H9 (cell line): ENCODE data around the gene SPOCK3. TPM values are rescaled to one million over a fixed set of nuclear protein-coding genes. Genes with fewer than 3 reads are reported as not detected.

Experiments
- DNase-seq: peaks from one replicate; pipeline ENCODE4 v3.0.0-alpha.2; 2017
- H2AFZ ChIP-seq: one replicate; pipeline ENCODE4 v1.6.1; 2013; ENCODE audit warnings: mild to moderate bottlenecking, low read length, control low read depth, moderate library complexity
- H2AK5ac ChIP-seq: 2 replicates; pipeline ENCODE4 v1.6.1; 2013; ENCODE audit warnings: low read length, control low read depth, mixed read lengths; ENCODE audit not compliant: insufficient read length
- H2BK120ac ChIP-seq: one replicate; pipeline ENCODE4 v1.6.1; 2013; ENCODE audit warnings: low read depth, mild to moderate bottlenecking, low read length, control low read depth, inconsistent platforms; ENCODE audit not compliant: poor library complexity, severe bottlenecking
- H2BK12ac ChIP-seq: 2 replicates; pipeline ENCODE4 v1.6.1; 2013; ENCODE audit warnings: low read length, control low read depth, mixed read lengths, low read depth; ENCODE audit not compliant: insufficient read length
- H2BK15ac ChIP-seq: 2 replicates; pipeline ENCODE4 v1.6.1; 2013; ENCODE audit warnings: low read depth, low read length, control low read depth
- H2BK20ac ChIP-seq: one replicate; pipeline ENCODE4 v1.6.1; 2013; ENCODE audit warnings: low read depth, mild to moderate bottlenecking, low read length, control low read depth, inconsistent platforms; ENCODE audit not compliant: poor library complexity, severe bottlenecking
- H2BK5ac ChIP-seq: 2 replicates; pipeline ENCODE4 v1.6.1; 2013; ENCODE audit warnings: low read length, control low read depth, mixed read lengths; ENCODE audit not compliant: insufficient read length
- H3K14ac ChIP-seq: 2 replicates; pipeline ENCODE4 v1.6.1; 2013; ENCODE audit warnings: low read length, control low read depth; ENCODE audit not compliant: insufficient read depth
- H3K18ac ChIP-seq: 2 replicates; pipeline ENCODE4 v1.6.1; 2013; ENCODE audit warnings: low read depth, mild to moderate bottlenecking, mixed read lengths, low read length, control low read depth; ENCODE audit not compliant: insufficient read length
- H3K23ac ChIP-seq: 2 replicates; pipeline ENCODE4 v1.6.1; 2013; ENCODE audit warnings: low read length, control low read depth, mixed read lengths, low read depth; ENCODE audit not compliant: insufficient read length
- H3K23me2 ChIP-seq: 2 replicates; pipeline ENCODE4 v1.6.1; 2013; ENCODE audit warnings: low read depth, mild to moderate bottlenecking, mixed read lengths, low read length, control low read depth; ENCODE audit not compliant: insufficient read length, poor library complexity, severe bottlenecking
- H3K27ac ChIP-seq: 2 replicates; pipeline ENCODE4 v1.5.1; 2013; ENCODE audit warnings: low read length, control low read depth, mixed read lengths, low read depth; ENCODE audit not compliant: insufficient read length
- H3K27me3 ChIP-seq: 2 replicates; pipeline ENCODE4 v1.6.1; 2013; ENCODE audit warnings: low read length, control low read depth, inconsistent platforms; ENCODE audit not compliant: insufficient read depth
- H3K4ac ChIP-seq: 2 replicates; pipeline ENCODE4 v1.6.1; 2013; ENCODE audit warnings: low read depth, mild to moderate bottlenecking, control low read depth, inconsistent platforms, low read length, moderate library complexity
- H3K4me1 ChIP-seq: 2 replicates; pipeline ENCODE4 v1.6.1; 2013; ENCODE audit warnings: low read length, control low read depth, inconsistent platforms; ENCODE audit not compliant: insufficient read depth
- H3K4me2 ChIP-seq: 2 replicates; pipeline ENCODE4 v1.6.1; 2013; ENCODE audit warnings: low read length, control low read depth, mixed read lengths; ENCODE audit not compliant: insufficient read length, insufficient read depth
- H3K56ac ChIP-seq: 2 replicates; pipeline ENCODE4 v1.6.1; 2013; ENCODE audit warnings: low read depth, mild to moderate bottlenecking, mixed read lengths, low read length, control low read depth; ENCODE audit not compliant: insufficient read length
- H3K79me1 ChIP-seq: 2 replicates; pipeline ENCODE4 v1.6.1; 2013; ENCODE audit warnings: low read depth, mild to moderate bottlenecking, moderate library complexity, low read length, control low read depth, inconsistent platforms; ENCODE audit not compliant: insufficient read depth, poor library complexity, severe bottlenecking
- H3K79me2 ChIP-seq: 2 replicates; pipeline ENCODE4 v1.6.1; 2013; ENCODE audit warnings: low read length, control low read depth, inconsistent platforms; ENCODE audit not compliant: insufficient read depth
- H3K9ac ChIP-seq: 2 replicates; pipeline ENCODE4 v1.6.1; 2013; ENCODE audit warnings: low read length, control low read depth, mixed read lengths; ENCODE audit not compliant: insufficient read length; ENCODE audit errors: extremely low read depth
- H3K9me3 ChIP-seq: one replicate; pipeline ENCODE4 v1.6.1; 2013; ENCODE audit warnings: low read depth, low read length, inconsistent platforms; ENCODE audit not compliant: control insufficient read depth
- H3T11ph ChIP-seq: one replicate; pipeline ENCODE4 v1.6.1; 2013; ENCODE audit warnings: mild to moderate bottlenecking, low read length, control low read depth, inconsistent platforms
- H4K20me1 ChIP-seq: one replicate; pipeline ENCODE4 v1.6.1; 2013; ENCODE audit not compliant: control insufficient read depth, insufficient read length, insufficient read depth
- H4K5ac ChIP-seq: 2 replicates; pipeline ENCODE4 v1.6.1; 2013; ENCODE audit warnings: low read depth, mild to moderate bottlenecking, mixed read lengths, low read length, control low read depth; ENCODE audit not compliant: insufficient read length
- H4K8ac ChIP-seq: replicated peaks from 2 replicates; pipeline ENCODE4 v1.6.1; 2013; ENCODE audit warnings: low read length, control low read depth, mixed read lengths, low read depth; ENCODE audit not compliant: insufficient read length
- H4K91ac ChIP-seq: 2 replicates; pipeline ENCODE4 v1.6.1; 2013; ENCODE audit warnings: low read depth, mild to moderate bottlenecking, moderate library complexity, mixed read lengths, low read length, control low read depth; ENCODE audit not compliant: insufficient read length
- H3K27ac Mint-ChIP-seq, 3 experiments: 2 replicates in 2 of 3; 3 replicates in 1 of 3; pipeline ENCODE4 v1.8.0; 2020 to 2021; ENCODE audit warnings: mixed read lengths in 3 of 3, mild to moderate bottlenecking in 1 of 3, moderate library complexity in 1 of 3
- H3K27me3 Mint-ChIP-seq: 2 replicates; pipeline ENCODE4 v1.8.0; 2021; ENCODE audit warnings: low read depth, mild to moderate bottlenecking, moderate library complexity, mixed read lengths
- H3K36me3 Mint-ChIP-seq, 3 experiments: 2 replicates in 2 of 3; 3 replicates in 1 of 3; pipeline ENCODE4 v1.8.0; 2020 to 2021; ENCODE audit warnings: low read depth in 3 of 3, mixed read lengths in 3 of 3; ENCODE audit not compliant: insufficient read depth in 1 of 3
- H3K4me1 Mint-ChIP-seq, 2 experiments: 2 replicates each; pipeline ENCODE4 v1.8.0; 2020; ENCODE audit warnings: mixed read lengths in 2 of 2
- H3K4me3 Mint-ChIP-seq, 2 experiments: 2 replicates in 1 of 2; 3 replicates in 1 of 2; pipeline ENCODE4 v1.8.0; 2020 to 2021; ENCODE audit warnings: mild to moderate bottlenecking in 2 of 2, mixed read lengths in 2 of 2, moderate library complexity in 1 of 2
- H3K9me3 Mint-ChIP-seq, 2 experiments: 2 replicates in 1 of 2; 3 replicates in 1 of 2; pipeline ENCODE4 v1.8.0; 2020; ENCODE audit warnings: mild to moderate bottlenecking in 2 of 2, mixed read lengths in 2 of 2, moderate library complexity in 1 of 2
- CTCF ChIP-seq: fragments of 200-600 bp; sonication (generic); conservative IDR thresholded peaks from 3 replicates; pipeline ENCODE4 v1.8.0; 2021; ENCODE audit warnings: antibody characterized with exemption, mild to moderate bottlenecking
- WGBS: extraction: QIAGEN DNeasy Blood & Tissue Kit; methylation state at CpG from one replicate; pipeline ENCODE4 v1.1.7; 2013; ENCODE audit warnings: missing lambda C conversion rate, low lambda C conversion rate, mixed read lengths; ENCODE audit not compliant: insufficient read length; ENCODE audit errors: extremely low coverage; 5-methylcytosine and 5-hydroxymethylcytosine counted together
- total RNA-seq: library from RNA; stranded (reverse); gene quantifications from 2 replicates; pipeline ENCODE4 v1.2.1, GENCODE V29; 2021

The SPOCK3 gene
- total RNA-seq, 1 experiment from 2014 or later, result 0.28 TPM

- Histone ChIP-seq H2BK120ac (no peak overlapping the region), H3K4me1 (no peaks in the 10 kb centered on the region), H2BK20ac (no peak overlapping the region), H2AFZ (no peak overlapping the region), H3K27me3 (no peaks in the 10 kb centered on the region), H3K4ac (no peak overlapping the region), H3T11ph (no peak overlapping the region), H3K27ac (no peak overlapping the region), H2BK12ac (no peak overlapping the region), H4K5ac (no peak overlapping the region), H3K14ac (no peak overlapping the region), H3K79me1 (no peaks in the 10 kb centered on the region), H4K8ac (no peak overlapping the region), H2AK5ac (no peak overlapping the region), H3K4me2 (no peak overlapping the region), H3K23ac (no peak overlapping the region), H4K20me1 (no peaks in the 10 kb centered on the region), H3K23me2 (no peaks in the 10 kb centered on the region), H3K9ac (no peak overlapping the region), H2BK5ac (no peak overlapping the region), H4K91ac (no peak overlapping the region), H2BK15ac (no peak overlapping the region), H3K79me2 (no peaks in the 10 kb centered on the region), H3K56ac (no peak overlapping the region), H3K9me3 (no peaks in the 10 kb centered on the region), H3K18ac (no peak overlapping the region)
- no peak for TF ChIP-seq CTCF
- no peaks in the 10 kb centered on the region for H3K9me3 Mint-ChIP-seq
- H3K27ac Mint-ChIP-seq, result no peak overlapping the region
- no peaks in the 10 kb centered on the region for H3K27me3 Mint-ChIP-seq
- WGBS, result no CpG with 5 or more reads among the region's 1 CpG
- DNase-seq, result no peak
- no peaks in the 10 kb centered on the region for H3K36me3 Mint-ChIP-seq
- H3K4me1 Mint-ChIP-seq, result no peaks in the 10 kb centered on the region
- no peak overlapping the region for H3K4me3 Mint-ChIP-seq
These were observed 192.8 kb downstream of the SPOCK3 start for GRCh38 chr4:167041524-167041923.
